Endothelial cell of umbilical vein (primary cell): ENCODE results near the gene USP48. TPM values are rescaled to one million over a fixed set of nuclear protein-coding genes. Genes with fewer than 3 reads are reported as not detected.

Source experiments
- BruUV-seq: library from RNA; stranded (reverse); fragments of 400-500 nt; replicated peaks from 2 replicates; lab custom pipeline; 2021; lab: Mats Ljungman, UMichigan
- CTCF ChIA-PET: fragments of 300-600, 350-600 bp; sonication (Branson Sonifier 250); formaldehyde crosslinking; loops from one replicate; lab custom pipeline; 2021; ENCODE audit warnings: antibody characterized with exemption, inconsistent platforms; lab: Charles Lee
- POLR2A ChIA-PET: fragments of 300-600, 350-600 bp; sonication (Branson Sonifier 250); formaldehyde crosslinking; loops from one replicate; lab custom pipeline; 2021; ENCODE audit warnings: antibody characterized with exemption, inconsistent platforms; lab: Charles Lee
- DNase-seq: peaks from one replicate; pipeline ENCODE4 v3.0.0-alpha.2; 2011; ENCODE audit warnings: low read depth, low spot score
- FAIRE-seq: peaks from 2 replicates; lab custom pipeline; 2011; peaks lifted over from hg19 to GRCh38; lab: Jason Lieb, UNC
- H2AFZ ChIP-seq: 2 replicates; pipeline ENCODE4 v1.6.0; 2012; ENCODE audit warnings: low read depth, low read length, control low read depth, inconsistent platforms
- H3K27ac ChIP-seq: 2 replicates; pipeline ENCODE4 v1.5.1; 2011; ENCODE audit warnings: low read depth, mild to moderate bottlenecking, control low read depth, low read length, moderate library complexity; ENCODE audit not compliant: insufficient read depth
- H3K27me3 ChIP-seq, 2 experiments: 2 replicates each; pipeline versions ENCODE4 v1.6.0 to v1.6.1; 2011; ENCODE audit warnings: low read length in 2 of 2, mixed read lengths in 1 of 2; ENCODE audit not compliant: control insufficient read depth in 2 of 2, insufficient read depth in 2 of 2
- H3K36me3 ChIP-seq, 2 experiments: 2 replicates in 1 of 2; 3 replicates in 1 of 2; pipeline ENCODE4 v1.5.1; 2011; ENCODE audit warnings: low read length in 2 of 2, mild to moderate bottlenecking in 1 of 2, moderate library complexity in 1 of 2; ENCODE audit not compliant: control insufficient read depth in 2 of 2, insufficient read depth in 2 of 2; ENCODE audit errors: extremely low read depth in 1 of 2
- H3K4me1 ChIP-seq: 3 replicates; pipeline ENCODE4 v1.5.1; 2011; ENCODE audit warnings: mild to moderate bottlenecking, low read length; ENCODE audit not compliant: control insufficient read depth, insufficient read depth; ENCODE audit errors: extremely low read depth
- H3K4me2 ChIP-seq: 2 replicates; pipeline ENCODE4 v1.6.1; 2011; ENCODE audit warnings: low read length, control low read depth, mixed read lengths; ENCODE audit not compliant: insufficient read depth
- H3K4me3 ChIP-seq, 3 experiments: fragments of 200-600 bp in 1 of 3; sonication (generic), shearing (Covaris generic) in 1 of 3; replicated peaks in 1 of 3; 2 replicates each; pipeline ENCODE4 v1.5.1; 2011 to 2016; ENCODE audit warnings: control low read depth in 3 of 3, low read length in 3 of 3, mild to moderate bottlenecking in 2 of 3, inconsistent platforms in 1 of 3, low read depth in 1 of 3, moderate library complexity in 1 of 3; ENCODE audit not compliant: insufficient read depth in 1 of 3
- H3K79me2 ChIP-seq: 2 replicates; pipeline ENCODE4 v1.6.0; 2012; ENCODE audit warnings: low read length, inconsistent platforms; ENCODE audit not compliant: control insufficient read depth, insufficient read depth
- H3K9ac ChIP-seq: replicated peaks from 2 replicates; pipeline ENCODE3; 2011; ENCODE audit warnings: low read length, control low read depth; ENCODE audit not compliant: insufficient read depth; ENCODE audit errors: extremely low read depth
- H3K9me1 ChIP-seq: replicated peaks from 3 replicates; pipeline ENCODE4 v1.6.0; 2011; ENCODE audit warnings: mild to moderate bottlenecking, low read length; ENCODE audit not compliant: control insufficient read depth, insufficient read depth; ENCODE audit errors: extremely low read depth
- H3K9me3 ChIP-seq: replicated peaks from 2 replicates; pipeline ENCODE4 v1.5.1; 2012; ENCODE audit warnings: low read length, inconsistent platforms; ENCODE audit not compliant: control insufficient read depth, insufficient read depth
- H4K20me1 ChIP-seq: replicated peaks from 2 replicates; pipeline ENCODE3; 2011; ENCODE audit warnings: mild to moderate bottlenecking, low read length; ENCODE audit not compliant: control insufficient read depth, insufficient read depth; ENCODE audit errors: extremely low read depth
- EZH2 ChIP-seq: IDR thresholded peaks from 2 replicates; pipeline ENCODE4 v1.6.1; 2012; ENCODE audit warnings: borderline replicate concordance, low read depth, mild to moderate bottlenecking, moderate library complexity, low read length, inconsistent platforms; ENCODE audit not compliant: severe bottlenecking
- FOS ChIP-seq: IDR thresholded peaks from 2 replicates; pipeline ENCODE4 v1.6.1; 2011; ENCODE audit warnings: mild to moderate bottlenecking, low read length, moderate library complexity, borderline replicate concordance; ENCODE audit not compliant: insufficient read depth
- GATA2 ChIP-seq: IDR thresholded peaks from 2 replicates; pipeline ENCODE4 v1.7.0; 2011; ENCODE audit warnings: low read depth, mild to moderate bottlenecking, moderate library complexity, mixed read lengths, low read length; ENCODE audit not compliant: insufficient read length, insufficient read depth
- JUN ChIP-seq: IDR thresholded peaks from 2 replicates; pipeline ENCODE4 v1.6.1; 2011; ENCODE audit warnings: borderline replicate concordance, low read depth; ENCODE audit not compliant: insufficient read length, insufficient read depth
- MYC ChIP-seq: IDR thresholded peaks from one replicate; pipeline ENCODE4 v1.6.1; 2011; ENCODE audit warnings: mild to moderate bottlenecking, low read depth, low read length
- POLR2A ChIP-seq: IDR thresholded peaks from 2 replicates; pipeline ENCODE4 v1.6.1; 2012; ENCODE audit warnings: low read depth, mild to moderate bottlenecking, control low read depth, low read length
- POLR2AphosphoS5 ChIP-seq: IDR thresholded peaks from 2 replicates; pipeline ENCODE4 v1.6.1; 2012; ENCODE audit warnings: low read depth, mild to moderate bottlenecking, control low read depth, low read length, moderate library complexity; ENCODE audit not compliant: insufficient read depth
- dilution Hi-C: fragments of 300-500 bp; cut with MboI; formaldehyde crosslinking; loops from one replicate; pipeline ENCODE4 v1.15.0; 2019; ENCODE audit warnings: low sequenced_read_pairs; ENCODE audit not compliant: extremely low pct_ligation_motif_present
- intact Hi-C: fragments of 100-400 bp; cut with micrococcal nuclease; formaldehyde crosslinking; loops from one replicate; pipeline ENCODE4 v1.10.0; 2022
- polyA plus RNA-seq, 4 experiments: library from polyadenylated mRNA; depleted of rRNA in 3 of 4; stranded (reverse) in 3 of 4; unstranded in 1 of 4; fragments of >200 nt; gene quantifications; 2 replicates each; pipeline versions ENCODE4 v1.2.1 to v1.2.3, GENCODE V29; 2011 to 2012; ENCODE audit warnings: missing spikeins in 1 of 4
- total RNA-seq: library from RNA; stranded (reverse); gene quantifications from 2 replicates; pipeline ENCODE4 v1.2.3, GENCODE V29; 2021
- TF ChIP-seq, protein P1 (sequence below): IDR thresholded peaks from 2 replicates; pipeline ENCODE4 v1.6.1; 2011; ENCODE audit not compliant: insufficient read depth, insufficient read length
- TF ChIP-seq, protein P2 (sequence below), 2 donors: IDR thresholded peaks; 1 replicate in 1 of 2; 2 replicates in 1 of 2; pipeline ENCODE4 v1.5.1; 2011; ENCODE audit warnings: low read length in 2 of 2, mild to moderate bottlenecking in 2 of 2, moderate library complexity in 2 of 2, control low read depth in 1 of 2, inconsistent platforms in 1 of 2, low read depth in 1 of 2; ENCODE audit not compliant: insufficient read depth in 1 of 2; ENCODE audit errors: extremely low read depth in 1 of 2

The USP48 gene
- total and polyA plus RNA-seq, 2 donors (not counting 3 experiments of a cell fraction or from before 2014, with no cell fraction given) = 27.2 to 149 TPM

DNA sequence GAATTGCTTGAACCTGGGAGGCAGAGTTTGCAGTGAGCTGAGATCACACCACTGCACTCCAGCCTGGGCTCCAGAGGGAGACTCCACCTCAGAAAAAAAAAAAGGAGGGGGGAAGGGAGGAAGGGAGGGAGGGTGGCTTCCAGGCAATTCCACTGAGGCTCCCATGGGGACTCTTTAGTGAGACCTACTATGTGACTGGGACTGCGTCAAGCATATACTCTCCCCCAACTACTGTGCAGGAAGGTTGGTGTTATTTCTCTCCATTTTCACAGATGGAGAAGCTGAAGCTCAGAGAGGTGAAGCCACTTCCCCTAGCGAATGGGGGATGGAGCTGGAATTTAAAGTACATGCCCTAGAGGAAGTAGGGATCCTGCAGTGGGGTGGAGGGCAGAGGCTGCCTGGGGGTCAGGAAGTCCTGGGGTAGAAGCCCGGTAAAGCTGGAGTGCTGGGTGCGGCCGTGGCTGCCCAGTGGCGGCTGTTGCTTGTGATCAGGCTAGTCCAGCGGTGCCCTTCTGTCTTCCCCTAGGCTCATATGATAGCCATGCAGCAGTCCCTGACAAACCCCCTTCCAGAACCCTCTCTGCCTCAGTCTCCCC lies 154.1 kb downstream of the USP48 start:
- no peaks in the 10 kb centered on the region for H3K79me2 ChIP-seq
- ChIA-PET POLR2A (no interaction called here), CTCF (interaction anchor here (1.4 kb wide), 1 partner anchor 120 kb away, joined by 3 read pairs; the partner anchor contains the start of gene ALPL)
- DNase-seq (no peak), FAIRE-seq (no peak)
- H4K20me1 ChIP-seq = no peaks in the 10 kb centered on the region
- dilution Hi-C loops (no loop called here), intact Hi-C loops (no loop called here)
- no peak overlapping the region for H2AFZ ChIP-seq
- no peaks in the 10 kb centered on the region for H3K9me3 ChIP-seq
- no TSS peak for BruUV-seq
- H3K9ac ChIP-seq = no peak overlapping the region
- H3K4me2 ChIP-seq = no peak overlapping the region
- no peaks in the 10 kb centered on the region for H3K9me1 ChIP-seq
- H3K27ac ChIP-seq = no peak overlapping the region
- peaks cover 0 to 3% of the 10 kb centered on the region in 2 experiments for H3K27me3 ChIP-seq
- no peaks in the 10 kb centered on the region for H3K4me1 ChIP-seq
- no peak for TF ChIP-seq FOS
- TF ChIP-seq GATA2 = no peak
- no peak for TF ChIP-seq POLR2AphosphoS5
- TF ChIP-seq, protein P1, sequence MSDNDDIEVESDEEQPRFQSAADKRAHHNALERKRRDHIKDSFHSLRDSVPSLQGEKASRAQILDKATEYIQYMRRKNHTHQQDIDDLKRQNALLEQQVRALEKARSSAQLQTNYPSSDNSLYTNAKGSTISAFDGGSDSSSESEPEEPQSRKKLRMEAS = no peak
- no peak for TF ChIP-seq JUN
- TF ChIP-seq POLR2A = no peak
- TF ChIP-seq MYC = no peak
- TF ChIP-seq EZH2 = no peak
- TF ChIP-seq, protein P2, sequence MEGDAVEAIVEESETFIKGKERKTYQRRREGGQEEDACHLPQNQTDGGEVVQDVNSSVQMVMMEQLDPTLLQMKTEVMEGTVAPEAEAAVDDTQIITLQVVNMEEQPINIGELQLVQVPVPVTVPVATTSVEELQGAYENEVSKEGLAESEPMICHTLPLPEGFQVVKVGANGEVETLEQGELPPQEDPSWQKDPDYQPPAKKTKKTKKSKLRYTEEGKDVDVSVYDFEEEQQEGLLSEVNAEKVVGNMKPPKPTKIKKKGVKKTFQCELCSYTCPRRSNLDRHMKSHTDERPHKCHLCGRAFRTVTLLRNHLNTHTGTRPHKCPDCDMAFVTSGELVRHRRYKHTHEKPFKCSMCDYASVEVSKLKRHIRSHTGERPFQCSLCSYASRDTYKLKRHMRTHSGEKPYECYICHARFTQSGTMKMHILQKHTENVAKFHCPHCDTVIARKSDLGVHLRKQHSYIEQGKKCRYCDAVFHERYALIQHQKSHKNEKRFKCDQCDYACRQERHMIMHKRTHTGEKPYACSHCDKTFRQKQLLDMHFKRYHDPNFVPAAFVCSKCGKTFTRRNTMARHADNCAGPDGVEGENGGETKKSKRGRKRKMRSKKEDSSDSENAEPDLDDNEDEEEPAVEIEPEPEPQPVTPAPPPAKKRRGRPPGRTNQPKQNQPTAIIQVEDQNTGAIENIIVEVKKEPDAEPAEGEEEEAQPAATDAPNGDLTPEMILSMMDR (IDR thresholded peaks at IDR 0.05; ENCODE audit: extremely low read depth in 1 of 2, insufficient read depth in 1 of 2, low read depth in 1 of 2, low read length in 2 of 2) = no peak
- no peaks in the 10 kb centered on the region for H3K36me3 ChIP-seq
- H3K4me3 ChIP-seq = no peak overlapping the region

Other genes with a start within 250 kb of the USP48 start
- gene RAP1GAP, start 113.8 kb downstream of the USP48 start, total RNA-seq = 0.20 TPM in 1 of 2 replicates, not detected in the other
- gene RAP1GAP, start 113.8 kb downstream of the USP48 start, polyA plus RNA-seq = 0.07 and 1.4 TPM in 2 replicates
- 0.42 and 0.44 TPM in 2 replicates for gene LDLRAD2, start 29.1 kb upstream of the USP48 start, total RNA-seq
- not detected in 2 replicates for gene LDLRAD2, start 29.1 kb upstream of the USP48 start, polyA plus RNA-seq
- gene HSPG2, start 154.2 kb upstream of the USP48 start, total RNA-seq = 3,499 and 3,960 TPM in 2 replicates
- gene HSPG2, start 154.2 kb upstream of the USP48 start, polyA plus RNA-seq = 734 and 849 TPM in 2 replicates
- gene CELA3B, start 193.9 kb upstream of the USP48 start, total RNA-seq = 0.48 TPM in 1 of 2 replicates, not detected in the other
- gene CELA3B, start 193.9 kb upstream of the USP48 start, polyA plus RNA-seq = 0.30 and 0.32 TPM in 2 replicates
- not detected in 2 replicates for gene CELA3A, start 218.5 kb upstream of the USP48 start, total RNA-seq
- gene CELA3A, start 218.5 kb upstream of the USP48 start, polyA plus RNA-seq = 0.35 TPM in 1 of 2 replicates, not detected in the other